WTC11 (cell line): ENCODE data around the gene NOSTRIN. TPM values are rescaled to one million over a fixed set of nuclear protein-coding genes. Genes with fewer than 3 reads are reported as not detected.

Experiments used
- ATAC-seq: fragments of 200-7000 bp; cut with Tn5 transposase; 2 replicates; pipeline ENCODE4 v1.10.0; 2021; ENCODE audit warnings: mild to moderate bottlenecking, moderate library complexity
- CTCF ChIA-PET: fragments of 300-600 bp; sonication (Branson Sonifier 250); formaldehyde crosslinking; loops from one replicate; lab custom pipeline; 2021; ENCODE audit warnings: antibody characterized with exemption; lab: Charles Lee
- POLR2A ChIA-PET: fragments of 350-600 bp; sonication (Branson Sonifier 250); formaldehyde crosslinking; loops from one replicate; lab custom pipeline; 2021; ENCODE audit warnings: antibody characterized with exemption; lab: Charles Lee
- DNase-seq: peaks from one replicate; pipeline ENCODE4 v3.0.0; 2021; ENCODE audit warnings: low spot score
- H3K27ac Mint-ChIP-seq: 2 replicates; pipeline ENCODE4 v1.8.0; 2021; ENCODE audit warnings: mixed read lengths
- H3K27me3 Mint-ChIP-seq: 2 replicates; pipeline ENCODE4 v1.8.0; 2021; ENCODE audit warnings: low read depth, mild to moderate bottlenecking, moderate library complexity, mixed read lengths
- H3K36me3 Mint-ChIP-seq: 2 replicates; pipeline ENCODE4 v1.8.0; 2021; ENCODE audit warnings: mixed read lengths
- H3K4me1 Mint-ChIP-seq: 2 replicates; pipeline ENCODE4 v1.8.0; 2022; ENCODE audit warnings: mixed read lengths
- H3K4me3 Mint-ChIP-seq: 2 replicates; pipeline ENCODE4 v1.8.0; 2021; ENCODE audit warnings: mild to moderate bottlenecking, moderate library complexity, mixed read lengths
- H3K9me3 Mint-ChIP-seq: 2 replicates; pipeline ENCODE4 v1.8.0; 2021; ENCODE audit warnings: mixed read lengths
- ATF2 ChIP-seq: sonication (generic); formaldehyde crosslinking; IDR thresholded peaks from 2 replicates; pipeline ENCODE4 v1.8.1; 2022; ENCODE audit warnings: low read depth, missing genetic modification reagents, borderline replicate concordance
- GABPB1 ChIP-seq: sonication (generic); formaldehyde crosslinking; IDR thresholded peaks from 2 replicates; pipeline ENCODE4 v1.8.1; 2023; ENCODE audit warnings: mild to moderate bottlenecking, missing genetic modification reagents
- JAZF1 ChIP-seq: fragments of 250-450 bp; sonication (Bioruptor Pico); IDR thresholded peaks from 2 replicates; pipeline ENCODE4 v1.9.0; 2021; ENCODE audit warnings: moderate library complexity, mild to moderate bottlenecking, inconsistent platforms
- KAT7 ChIP-seq: sonication (generic); formaldehyde crosslinking; IDR thresholded peaks from 2 replicates; pipeline ENCODE4 v1.8.1; 2023; ENCODE audit warnings: missing genetic modification reagents, mild to moderate bottlenecking, borderline replicate concordance
- MYBL2 ChIP-seq: sonication (generic); formaldehyde crosslinking; IDR thresholded peaks from 2 replicates; pipeline ENCODE4 v1.8.1; 2023; ENCODE audit warnings: mild to moderate bottlenecking, moderate library complexity, missing genetic modification reagents
- NFYB ChIP-seq: sonication (generic); formaldehyde crosslinking; conservative IDR thresholded peaks from 2 replicates; pipeline ENCODE4 v1.8.0; 2022; ENCODE audit warnings: low read depth, missing genetic modification reagents
- NR2C2 ChIP-seq: sonication (generic); formaldehyde crosslinking; IDR thresholded peaks from 2 replicates; pipeline ENCODE4 v1.8.0; 2022; ENCODE audit warnings: mild to moderate bottlenecking, missing genetic modification reagents
- NR3C1 ChIP-seq: sonication (generic); formaldehyde crosslinking; conservative IDR thresholded peaks from 2 replicates; pipeline ENCODE4 v1.8.1; 2023; ENCODE audit warnings: low read depth, mild to moderate bottlenecking, missing genetic modification reagents
- SOX15 ChIP-seq: fragments of 250-450 bp; sonication (Bioruptor Pico); IDR thresholded peaks from 2 replicates; pipeline ENCODE4 v1.9.0; 2021; ENCODE audit warnings: mild to moderate bottlenecking
- TP53 ChIP-seq: sonication (generic); formaldehyde crosslinking; IDR thresholded peaks from 2 replicates; pipeline ENCODE4 v1.8.1; 2023; ENCODE audit warnings: mild to moderate bottlenecking, missing genetic modification reagents
- USF1 ChIP-seq: sonication (generic); formaldehyde crosslinking; IDR thresholded peaks from 2 replicates; pipeline ENCODE4 v1.8.0; 2022; ENCODE audit warnings: mild to moderate bottlenecking, missing genetic modification reagents
- ZNF121 ChIP-seq: sonication (generic); formaldehyde crosslinking; IDR thresholded peaks from 2 replicates; pipeline ENCODE4 v1.8.0; 2023; ENCODE audit warnings: missing genetic modification reagents
- ZNF281 ChIP-seq: sonication (generic); formaldehyde crosslinking; IDR thresholded peaks from 2 replicates; pipeline ENCODE4 v1.8.0; 2023; ENCODE audit warnings: mild to moderate bottlenecking, missing genetic modification reagents
- ZNF423 ChIP-seq: fragments of 250-450 bp; sonication (Bioruptor Pico); IDR thresholded peaks from 2 replicates; pipeline ENCODE4 v2.1.2; 2022; ENCODE audit warnings: mild to moderate bottlenecking, moderate library complexity
- ZNF512 ChIP-seq: sonication (generic); formaldehyde crosslinking; IDR thresholded peaks from 2 replicates; pipeline ENCODE4 v1.8.1; 2022; ENCODE audit warnings: missing genetic modification reagents, borderline replicate concordance
- total RNA-seq: library from RNA; stranded (reverse); gene quantifications from 3 replicates; pipeline ENCODE4 v1.2.3, GENCODE V29; 2021
- TF ChIP-seq, protein P1 (sequence below): sonication (generic); formaldehyde crosslinking; IDR thresholded peaks from 2 replicates; pipeline ENCODE4 v1.8.1; 2023; ENCODE audit warnings: mild to moderate bottlenecking, missing genetic modification reagents, moderate library complexity
- TF ChIP-seq, protein P2 (sequence below): sonication (generic); formaldehyde crosslinking; IDR thresholded peaks from 2 replicates; pipeline ENCODE4 v1.8.1; 2022; ENCODE audit warnings: mild to moderate bottlenecking, missing genetic modification reagents, moderate library complexity, borderline replicate concordance
- TF ChIP-seq, protein P3 (sequence below): sonication (generic); formaldehyde crosslinking; IDR thresholded peaks from 2 replicates; pipeline ENCODE4 v1.8.1; 2023; ENCODE audit warnings: mild to moderate bottlenecking, missing genetic modification reagents
- TF ChIP-seq, protein P4 (sequence below): sonication (generic); formaldehyde crosslinking; IDR thresholded peaks from 2 replicates; pipeline ENCODE4 v1.8.1; 2023; ENCODE audit warnings: mild to moderate bottlenecking, moderate library complexity, missing genetic modification reagents

Gene NOSTRIN
- total RNA-seq, 1 experiment from 2014 or later: 0.22 TPM

DNA sequence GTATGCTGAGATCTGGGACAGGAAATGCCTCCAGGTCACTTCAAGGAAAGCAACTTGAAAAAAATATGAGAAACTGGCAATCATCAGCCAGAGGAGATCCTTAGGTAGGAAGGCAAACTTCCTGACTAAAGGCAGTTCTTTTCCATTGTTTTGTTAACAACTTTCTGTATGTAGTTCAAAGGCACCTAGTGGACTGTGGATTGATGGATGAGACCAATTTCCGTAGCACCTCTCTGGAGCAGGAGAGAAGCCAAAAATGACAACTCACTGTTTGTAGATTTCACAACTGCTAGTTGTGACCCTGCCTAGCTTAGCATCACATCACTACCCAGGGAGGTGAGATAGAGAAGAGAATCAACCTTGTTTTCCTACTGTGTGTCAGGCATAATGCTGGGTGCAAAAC lies 21.8 kb upstream of the NOSTRIN start:
- TF ChIP-seq, protein P1, sequence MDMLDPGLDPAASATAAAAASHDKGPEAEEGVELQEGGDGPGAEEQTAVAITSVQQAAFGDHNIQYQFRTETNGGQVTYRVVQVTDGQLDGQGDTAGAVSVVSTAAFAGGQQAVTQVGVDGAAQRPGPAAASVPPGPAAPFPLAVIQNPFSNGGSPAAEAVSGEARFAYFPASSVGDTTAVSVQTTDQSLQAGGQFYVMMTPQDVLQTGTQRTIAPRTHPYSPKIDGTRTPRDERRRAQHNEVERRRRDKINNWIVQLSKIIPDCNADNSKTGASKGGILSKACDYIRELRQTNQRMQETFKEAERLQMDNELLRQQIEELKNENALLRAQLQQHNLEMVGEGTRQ (CRISPR knock-in tag): no peak
- TF ChIP-seq NR3C1 (CRISPR knock-in tag) (no peak), KAT7 (CRISPR knock-in tag) (no peak), ZNF121 (CRISPR knock-in tag) (no peak), NFYB (no peak)
- TF ChIP-seq, protein P2, sequence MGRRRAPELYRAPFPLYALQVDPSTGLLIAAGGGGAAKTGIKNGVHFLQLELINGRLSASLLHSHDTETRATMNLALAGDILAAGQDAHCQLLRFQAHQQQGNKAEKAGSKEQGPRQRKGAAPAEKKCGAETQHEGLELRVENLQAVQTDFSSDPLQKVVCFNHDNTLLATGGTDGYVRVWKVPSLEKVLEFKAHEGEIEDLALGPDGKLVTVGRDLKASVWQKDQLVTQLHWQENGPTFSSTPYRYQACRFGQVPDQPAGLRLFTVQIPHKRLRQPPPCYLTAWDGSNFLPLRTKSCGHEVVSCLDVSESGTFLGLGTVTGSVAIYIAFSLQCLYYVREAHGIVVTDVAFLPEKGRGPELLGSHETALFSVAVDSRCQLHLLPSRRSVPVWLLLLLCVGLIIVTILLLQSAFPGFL (CRISPR knock-in tag): no peak
- Mint-ChIP-seq H3K27me3 (no peaks in the 10 kb centered on the region), H3K36me3 (peaks cover 8% of the 10 kb centered on the region), H3K4me1 (peaks cover 42% of the 10 kb centered on the region), H3K9me3 (peaks cover 15% of the 10 kb centered on the region), H3K27ac (no peak overlapping the region), H3K4me3 (no peak overlapping the region)
- CTCF ChIA-PET: no interaction called here
- DNase-seq (no peak), ATAC-seq (no peak)
- POLR2A ChIA-PET: no interaction called here

DNA sequence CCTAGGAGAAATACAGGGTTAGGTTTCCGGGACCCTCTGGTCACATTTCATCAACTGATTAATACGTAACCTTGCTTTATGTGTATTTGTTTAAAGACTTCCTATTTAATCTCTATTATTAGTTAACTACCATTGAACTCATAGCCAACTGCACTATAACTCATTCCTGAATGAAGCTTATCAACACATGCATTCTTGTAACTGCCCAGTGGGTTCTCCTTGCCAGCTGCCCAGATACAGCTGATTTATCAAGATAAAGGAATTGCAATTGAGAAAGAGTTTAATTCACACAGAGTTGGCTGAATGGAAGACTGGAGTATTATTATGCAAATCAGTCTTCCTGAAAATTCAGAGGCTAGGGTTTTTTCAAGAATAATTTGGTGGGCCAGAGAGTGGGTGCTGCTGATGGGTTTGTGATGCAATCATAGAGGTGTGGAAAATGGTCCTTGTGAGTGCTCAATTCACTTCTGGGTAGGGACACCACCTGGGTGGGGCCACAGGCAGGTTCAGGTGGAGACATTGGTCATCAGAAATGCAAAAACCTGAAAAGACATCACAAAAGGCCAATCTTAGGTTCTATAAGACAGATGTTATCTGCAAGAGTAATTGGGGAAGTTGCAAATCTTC lies 21.1 kb upstream of the NOSTRIN start:
- Mint-ChIP-seq H3K4me1 (peaks cover 42% of the 10 kb centered on the region), H3K36me3 (0 out of 2 replicates have a peak, but pooled peaks cover 2% of the 10 kb centered on the region), H3K9me3 (peaks cover 9% of the 10 kb centered on the region), H3K4me3 (no peak overlapping the region), H3K27ac (0 out of 2 replicates have a peak overlapping the region, but pooled peaks have one; percentile 42), H3K27me3 (no peaks in the 10 kb centered on the region)
- ChIA-PET CTCF (interaction anchor here (0.9 kb wide), 1 partner anchor 68 kb away, joined by 3 read pairs; no protein-coding TSS in a partner anchor), POLR2A (no interaction called here)
- DNase-seq (no peak), ATAC-seq (peak; percentile 46; the same call in 1 of the 2 replicates)
- no peak for TF ChIP-seq ZNF512
- TF ChIP-seq NR2C2 (CRISPR knock-in tag): no peak
- no peak for TF ChIP-seq MYBL2 (CRISPR knock-in tag)
- TF ChIP-seq USF1 (CRISPR knock-in tag): no peak
- TF ChIP-seq, protein P3, sequence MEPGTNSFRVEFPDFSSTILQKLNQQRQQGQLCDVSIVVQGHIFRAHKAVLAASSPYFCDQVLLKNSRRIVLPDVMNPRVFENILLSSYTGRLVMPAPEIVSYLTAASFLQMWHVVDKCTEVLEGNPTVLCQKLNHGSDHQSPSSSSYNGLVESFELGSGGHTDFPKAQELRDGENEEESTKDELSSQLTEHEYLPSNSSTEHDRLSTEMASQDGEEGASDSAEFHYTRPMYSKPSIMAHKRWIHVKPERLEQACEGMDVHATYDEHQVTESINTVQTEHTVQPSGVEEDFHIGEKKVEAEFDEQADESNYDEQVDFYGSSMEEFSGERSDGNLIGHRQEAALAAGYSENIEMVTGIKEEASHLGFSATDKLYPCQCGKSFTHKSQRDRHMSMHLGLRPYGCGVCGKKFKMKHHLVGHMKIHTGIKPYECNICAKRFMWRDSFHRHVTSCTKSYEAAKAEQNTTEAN (CRISPR knock-in tag): no peak
- no peak for TF ChIP-seq TP53 (CRISPR knock-in tag)
- no peak for TF ChIP-seq ZNF281 (CRISPR knock-in tag)
- TF ChIP-seq, protein P4, sequence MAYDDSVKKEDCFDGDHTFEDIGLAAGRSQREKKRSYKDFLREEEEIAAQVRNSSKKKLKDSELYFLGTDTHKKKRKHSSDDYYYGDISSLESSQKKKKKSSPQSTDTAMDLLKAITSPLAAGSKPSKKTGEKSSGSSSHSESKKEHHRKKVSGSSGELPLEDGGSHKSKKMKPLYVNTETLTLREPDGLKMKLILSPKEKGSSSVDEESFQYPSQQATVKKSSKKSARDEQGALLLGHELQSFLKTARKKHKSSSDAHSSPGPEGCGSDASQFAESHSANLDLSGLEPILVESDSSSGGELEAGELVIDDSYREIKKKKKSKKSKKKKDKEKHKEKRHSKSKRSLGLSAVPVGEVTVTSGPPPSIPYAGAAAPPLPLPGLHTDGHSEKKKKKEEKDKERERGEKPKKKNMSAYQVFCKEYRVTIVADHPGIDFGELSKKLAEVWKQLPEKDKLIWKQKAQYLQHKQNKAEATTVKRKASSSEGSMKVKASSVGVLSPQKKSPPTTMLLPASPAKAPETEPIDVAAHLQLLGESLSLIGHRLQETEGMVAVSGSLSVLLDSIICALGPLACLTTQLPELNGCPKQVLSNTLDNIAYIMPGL (CRISPR knock-in tag): no peak
- TF ChIP-seq ATF2 (CRISPR knock-in tag): no peak
- TF ChIP-seq SOX15 (CRISPR knock-in tag): no peak
- no peak for TF ChIP-seq JAZF1 (CRISPR knock-in tag)
- no peak for TF ChIP-seq ZNF423 (CRISPR knock-in tag)
- TF ChIP-seq GABPB1 (CRISPR knock-in tag): no peak
